ACC112 (cell line): ENCODE data around the gene ARSB.
"Not testable (repeated sequence)": the region's sequence is repeated elsewhere in the genome, so short reads cannot be mapped to it uniquely, and the experiment has no call there.

Source experiments
- H2AFZ ChIP-seq: fragments of 200-600 bp; sonication (generic); one replicate; pipeline ENCODE4 v1.6.0; 2017; ENCODE audit warnings: antibody characterized with exemption, low read length; ENCODE audit not compliant: unreplicated experiment
- H3K27ac ChIP-seq: fragments of 200-600 bp; sonication (generic); 2 replicates; pipeline ENCODE4 v1.5.1; 2014; ENCODE audit warnings: low read depth, mild to moderate bottlenecking, antibody characterized with exemption, low read length, moderate library complexity
- H3K27me3 ChIP-seq: fragments of 200-600 bp; sonication (generic); 2 replicates; pipeline ENCODE4 v1.6.1; 2014; ENCODE audit warnings: mild to moderate bottlenecking, antibody characterized with exemption, low read length, moderate library complexity, mixed read lengths; ENCODE audit not compliant: insufficient read depth
- H3K36me3 ChIP-seq: fragments of 200-600 bp; sonication (generic); 2 replicates; pipeline ENCODE4 v1.6.1; 2016; ENCODE audit warnings: mild to moderate bottlenecking, antibody characterized with exemption, low read length, moderate library complexity, mixed read lengths; ENCODE audit not compliant: insufficient read depth
- H3K4me1 ChIP-seq: fragments of 200-600 bp; sonication (generic); one replicate; pipeline ENCODE4 v1.6.1; 2016; ENCODE audit warnings: low read length, mixed read lengths; ENCODE audit not compliant: insufficient read depth, unreplicated experiment, control insufficient read depth
- H3K4me3 ChIP-seq: fragments of 200-600 bp; sonication (generic); 2 replicates; pipeline ENCODE4 v1.5.1; 2014; ENCODE audit warnings: mild to moderate bottlenecking, low read depth, low read length
- H3K79me2 ChIP-seq: fragments of 200-600 bp; sonication (generic); one replicate; pipeline ENCODE4 v1.6.0; 2016; ENCODE audit warnings: low read length; ENCODE audit not compliant: control insufficient read depth, unreplicated experiment, insufficient read depth

ARSB gene

DNA sequence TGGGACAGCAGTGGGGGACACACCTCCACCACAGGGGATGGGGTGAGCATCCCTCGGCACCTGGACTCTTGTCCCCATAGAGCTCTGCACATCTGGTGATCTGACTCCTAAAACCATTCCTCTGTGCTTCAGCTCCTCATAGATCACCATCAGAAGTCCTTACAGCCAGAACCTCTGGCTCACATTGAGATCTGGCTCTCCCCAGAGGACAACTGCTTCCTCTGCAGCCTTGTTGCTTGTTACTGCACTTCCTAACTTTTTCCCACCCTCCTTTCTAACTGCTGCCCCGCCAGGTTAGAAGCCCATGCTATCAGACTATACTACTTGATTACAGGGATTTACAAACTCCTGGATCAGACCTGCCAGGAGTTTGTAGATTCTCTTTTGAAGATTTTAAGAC, 64.5 kb downstream of the ARSB start:
- Histone ChIP-seq H2AFZ (no peak overlapping the region), H3K79me2 (no peaks in the 10 kb centered on the region), H3K4me1 (no peaks in the 10 kb centered on the region)

DNA sequence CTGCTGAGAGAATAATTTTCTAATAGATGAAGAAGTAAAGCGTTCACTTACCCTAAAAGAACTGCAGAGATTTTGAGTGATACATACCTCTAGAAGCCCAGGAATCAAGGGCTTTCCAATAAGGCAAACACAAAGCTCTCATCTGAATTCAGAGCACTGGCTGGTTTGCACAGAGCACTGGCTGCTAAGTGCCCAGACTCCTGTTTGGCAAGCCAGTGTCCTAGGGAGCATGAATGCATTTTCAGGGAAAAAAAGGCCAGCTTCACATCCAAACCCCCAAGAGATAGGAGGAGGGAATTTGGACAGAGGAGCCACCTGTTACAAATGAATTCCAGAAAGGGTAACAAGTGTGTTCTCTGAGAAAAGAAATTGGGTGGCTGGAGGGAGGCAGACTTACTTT, 65.3 kb downstream of the ARSB start:
- H3K27ac ChIP-seq, result no peak overlapping the region
- no peaks in the 10 kb centered on the region for H3K4me1 ChIP-seq
- no peak overlapping the region for H2AFZ ChIP-seq
- H3K4me3 ChIP-seq, result no peak overlapping the region
- H3K36me3 ChIP-seq, result no peaks in the 10 kb centered on the region
- no peaks in the 10 kb centered on the region for H3K79me2 ChIP-seq
- no peaks in the 10 kb centered on the region for H3K27me3 ChIP-seq

More for the DNA sequence above, 64.5 kb downstream of the ARSB start:
- Histone ChIP-seq H3K27ac (no peak overlapping the region), H3K4me3 (no peak overlapping the region), H3K27me3 (no peaks in the 10 kb centered on the region), H3K36me3 (no peaks in the 10 kb centered on the region)

DNA sequence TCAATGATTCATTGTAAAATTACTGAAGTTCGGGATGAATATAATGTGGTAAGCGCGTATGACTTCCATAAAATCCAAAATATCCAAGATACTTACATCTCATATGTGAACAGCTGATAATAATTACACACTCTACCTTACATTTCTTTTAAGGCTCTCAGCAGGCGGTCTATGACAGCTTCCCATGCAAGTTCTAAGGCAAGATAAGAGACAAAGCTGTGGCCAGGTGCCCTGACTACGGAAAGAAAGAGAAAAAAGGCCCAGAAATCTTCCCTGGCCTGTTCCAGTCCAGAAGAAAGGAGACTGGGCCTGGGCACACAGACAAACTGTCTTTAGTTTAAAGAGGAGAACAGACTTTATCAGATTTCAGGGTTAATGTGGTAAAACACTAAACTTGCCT, 69.1 kb downstream of the ARSB start:
- Histone ChIP-seq H3K36me3 (no peaks in the 10 kb centered on the region), H2AFZ (no peak overlapping the region), H3K79me2 (no peaks in the 10 kb centered on the region), H3K4me1 (no peaks in the 10 kb centered on the region), H3K27ac (no peak overlapping the region), H3K27me3 (no peaks in the 10 kb centered on the region), H3K4me3 (no peak overlapping the region)

DNA sequence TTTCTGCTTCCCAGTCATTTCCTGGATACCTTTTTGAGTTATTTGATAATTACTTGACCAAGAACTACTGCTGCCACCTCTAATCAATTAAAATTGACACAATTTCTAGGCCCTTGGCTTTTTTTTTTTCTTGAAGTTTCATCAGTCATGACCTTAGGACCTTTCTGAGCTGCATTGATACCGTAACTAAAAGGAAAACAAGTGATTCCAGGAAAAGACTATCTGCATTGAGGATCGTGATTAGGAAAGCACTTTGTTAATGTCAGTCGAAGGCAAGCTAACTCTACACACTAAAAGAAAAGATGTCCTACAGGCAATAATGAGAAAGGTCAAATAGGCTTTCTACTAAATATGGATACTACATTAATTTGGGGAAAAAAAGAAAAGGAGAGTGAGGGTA, 69.9 kb downstream of the ARSB start:
- no peaks in the 10 kb centered on the region for H3K4me1 ChIP-seq
- H3K4me3 ChIP-seq, result no peak overlapping the region
- no peak overlapping the region for H2AFZ ChIP-seq
- no peak overlapping the region for H3K27ac ChIP-seq
- H3K27me3 ChIP-seq, result no peaks in the 10 kb centered on the region
- H3K36me3 ChIP-seq, result no peaks in the 10 kb centered on the region
- no peaks in the 10 kb centered on the region for H3K79me2 ChIP-seq

DNA sequence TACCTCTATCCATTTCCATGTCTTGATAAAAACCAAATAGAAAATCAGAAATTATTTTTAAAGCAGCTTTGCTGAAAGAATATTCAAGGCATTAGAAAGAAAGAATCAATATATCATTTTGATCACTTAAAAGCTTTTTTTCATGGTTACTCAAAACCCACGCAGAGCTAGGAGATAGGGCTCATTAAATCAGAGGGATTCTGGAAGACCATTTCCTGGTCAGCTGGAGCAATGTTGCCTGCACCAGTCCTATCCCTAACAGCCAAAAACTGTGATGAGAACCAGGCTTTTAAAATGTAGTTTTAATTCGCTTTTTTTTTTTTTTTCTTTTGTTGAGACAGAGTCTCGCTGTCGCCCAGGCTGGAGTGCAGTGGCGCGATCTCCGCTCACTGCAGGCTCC, 72.3 kb downstream of the ARSB start:
- H3K27ac ChIP-seq, result no peak overlapping the region
- H3K4me1 ChIP-seq, result peaks cover 12% of the 10 kb centered on the region
- no peaks in the 10 kb centered on the region for H3K27me3 ChIP-seq
- no peak overlapping the region for H2AFZ ChIP-seq
- no peaks in the 10 kb centered on the region for H3K36me3 ChIP-seq
- no peaks in the 10 kb centered on the region for H3K79me2 ChIP-seq
- H3K4me3 ChIP-seq, result no peak overlapping the region

DNA sequence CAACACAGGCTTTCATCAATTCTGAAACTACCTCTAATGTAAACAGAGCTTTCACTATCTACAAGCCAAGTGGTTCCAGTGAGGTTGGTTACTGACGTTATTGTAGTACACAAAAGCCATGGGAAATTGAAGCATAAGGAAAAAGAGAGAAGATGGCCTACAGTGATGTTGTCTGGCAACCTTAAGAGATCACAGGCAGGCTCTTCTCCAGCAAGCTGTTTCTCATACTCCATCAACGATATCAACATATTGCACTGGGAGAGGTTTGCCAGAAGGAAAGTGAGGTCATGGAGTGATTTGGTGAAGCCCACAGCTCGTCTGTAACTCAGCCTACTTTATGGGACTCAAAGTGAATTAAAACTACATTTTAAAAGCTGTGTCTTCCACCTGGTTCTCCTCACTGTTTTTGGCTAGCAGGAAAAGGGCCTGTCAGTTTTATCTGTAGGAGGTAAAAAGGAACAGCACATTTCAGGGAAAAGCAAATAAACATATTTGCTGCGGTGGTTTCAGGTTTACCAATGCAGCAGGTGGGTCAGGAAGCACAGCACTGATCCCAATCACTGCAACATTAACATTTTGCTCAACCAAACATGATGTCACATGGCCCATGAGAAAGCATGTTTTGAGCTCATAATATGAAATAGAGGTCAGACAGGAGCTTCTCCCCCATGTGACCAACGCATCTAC, 72.9 kb downstream of the ARSB start:
- Histone ChIP-seq H3K4me3 (no peak overlapping the region), H3K27ac (no peak overlapping the region), H2AFZ (no peak overlapping the region), H3K27me3 (no peaks in the 10 kb centered on the region), H3K36me3 (no peaks in the 10 kb centered on the region), H3K4me1 (peaks cover 13% of the 10 kb centered on the region), H3K79me2 (no peaks in the 10 kb centered on the region)

DNA sequence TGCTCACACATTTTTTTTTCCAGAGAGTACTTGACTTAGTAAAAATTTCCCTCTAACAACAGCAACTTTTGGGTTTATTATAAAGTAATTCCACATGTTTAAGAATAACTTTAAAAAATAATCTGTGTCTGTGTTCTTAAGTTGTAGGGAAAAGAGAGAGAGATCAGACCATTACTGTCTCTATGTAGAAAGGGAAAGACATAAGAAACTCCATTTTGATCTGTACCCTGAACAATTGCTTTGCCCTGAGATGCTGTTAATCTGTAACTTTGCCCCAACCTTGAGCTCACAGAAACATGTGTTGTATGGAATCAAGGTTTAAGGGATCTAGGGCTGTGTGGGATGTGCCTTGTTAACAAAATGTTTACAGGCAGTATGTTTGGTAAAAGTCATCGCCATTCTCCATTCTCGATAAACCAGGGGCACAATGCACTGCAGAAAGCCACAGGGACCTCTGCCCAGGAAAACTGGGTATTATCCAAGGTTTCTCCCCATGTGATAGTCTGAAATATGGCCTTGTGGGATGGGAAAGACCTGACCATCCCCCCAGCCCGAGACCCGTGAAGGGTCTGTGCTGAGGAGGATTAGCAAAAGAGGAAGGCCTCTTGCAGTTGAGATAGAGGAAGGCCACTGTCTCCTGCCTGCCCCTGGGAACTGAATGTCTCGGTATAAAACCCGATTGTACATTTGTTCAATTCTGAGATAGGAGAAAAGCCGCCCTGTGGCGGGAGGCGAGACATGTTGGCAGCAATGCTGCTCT, 75.7 kb downstream of the ARSB start:
- not testable (repeated sequence) for H3K27me3 ChIP-seq, H3K27ac ChIP-seq, H3K36me3 ChIP-seq, H2AFZ ChIP-seq, H3K4me3 ChIP-seq, H3K79me2 ChIP-seq
- H3K4me1 ChIP-seq, result peaks cover 26% of the 10 kb centered on the region

DNA sequence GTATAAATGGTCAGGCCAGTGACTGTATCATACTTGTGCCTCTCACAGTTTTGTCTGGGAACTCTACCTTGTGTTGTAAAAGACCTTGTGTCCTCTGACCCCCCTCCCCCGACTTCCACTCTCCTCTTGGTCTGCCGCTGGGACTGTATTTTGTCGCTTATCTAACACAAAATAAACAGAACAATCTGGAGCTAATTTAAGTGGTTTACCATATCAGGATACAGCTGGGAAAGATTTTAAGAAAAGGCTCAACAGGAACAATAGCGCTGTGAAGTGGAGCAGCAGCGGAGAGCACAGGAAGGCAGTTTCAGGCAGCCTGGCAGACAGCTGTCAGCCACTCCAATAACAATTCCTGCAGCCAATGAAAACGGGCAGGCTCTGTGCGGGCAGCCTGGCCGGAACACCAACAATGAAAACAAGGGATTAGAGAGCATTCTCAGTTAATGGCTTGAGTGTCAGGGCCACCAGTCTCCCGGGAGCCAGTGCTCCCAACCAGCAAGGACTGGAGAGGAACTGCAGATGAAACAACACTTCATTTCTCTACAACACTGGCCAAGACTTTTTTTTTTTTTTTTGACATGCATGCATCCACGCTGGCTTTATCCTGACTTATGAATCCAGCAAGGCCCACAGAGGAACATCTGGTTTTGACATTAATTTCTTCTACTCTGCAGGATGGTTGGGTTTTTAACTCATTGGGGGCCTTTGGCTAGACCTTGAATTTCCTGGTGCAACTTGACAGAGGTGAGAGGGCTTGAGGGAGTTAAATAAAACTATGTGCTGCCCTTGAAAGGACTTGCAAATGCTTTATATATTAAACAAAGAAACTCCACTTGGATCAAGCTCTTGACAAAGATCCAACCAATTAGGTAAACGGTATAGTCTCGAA, 76.7 kb downstream of the ARSB start:
- Histone ChIP-seq H2AFZ (peak overlapping the region; percentile 48), H3K27ac (peak overlapping the region; percentile 57), H3K4me3 (peak overlapping the region; percentile 57), H3K4me1 (peaks cover 26% of the 10 kb centered on the region), H3K79me2 (no peaks in the 10 kb centered on the region), H3K36me3 (no peaks in the 10 kb centered on the region), H3K27me3 (no peaks in the 10 kb centered on the region)

DNA sequence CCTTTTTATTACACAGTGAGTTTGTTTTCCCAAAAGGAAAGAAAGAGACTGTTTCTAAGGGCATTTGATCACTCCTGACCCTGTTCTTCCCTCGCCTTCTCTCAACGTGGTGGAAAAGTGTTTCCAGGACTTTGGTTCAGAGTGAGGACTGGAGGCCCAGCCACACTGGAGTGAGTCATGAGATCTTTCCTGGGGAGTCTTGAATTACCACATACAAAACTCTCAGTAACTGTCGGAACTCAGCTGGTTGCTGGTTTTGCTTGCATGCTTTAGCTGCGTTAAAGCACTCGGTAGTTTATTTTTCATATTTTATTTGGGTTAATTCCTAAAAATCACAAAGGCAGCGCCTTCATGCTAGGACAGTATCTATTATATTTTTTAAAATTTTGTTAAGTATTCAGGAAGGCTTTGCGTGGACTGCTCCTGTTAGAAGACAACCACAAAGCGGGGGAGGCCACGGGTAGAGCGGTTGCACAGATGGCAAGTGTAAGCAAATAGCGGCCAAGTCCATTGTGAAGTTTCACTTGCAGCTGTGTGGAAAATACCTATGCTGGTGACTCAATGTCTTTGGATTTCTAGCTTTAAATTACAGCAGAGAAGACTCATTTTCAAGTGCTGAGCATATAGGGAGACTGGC, 77.7 kb downstream of the ARSB start:
- peak overlapping the region; percentile 57 for H3K27ac ChIP-seq
- H3K4me1 ChIP-seq, result peaks cover 26% of the 10 kb centered on the region
- peak overlapping the region; percentile 57 for H3K4me3 ChIP-seq
- no peaks in the 10 kb centered on the region for H3K27me3 ChIP-seq
- H3K79me2 ChIP-seq, result no peaks in the 10 kb centered on the region
- peak overlapping the region; percentile 4 for H2AFZ ChIP-seq
- H3K36me3 ChIP-seq, result no peaks in the 10 kb centered on the region
